Measurements from ENCODE around the gene PBX1. TPM values are rescaled to one million over a fixed set of nuclear protein-coding genes. Genes with fewer than 3 reads are reported as not detected.
A peak's percentile ranks its signal among the peaks of the same experiment; 100 is the strongest.

The PBX1 gene
- total and polyA plus RNA-seq, 12 donors, result 13.3 to 91.8 (median 62.7) TPM

GRCh38 chr1:164569241-164569640 is 10.3 kb downstream of the PBX1 start:
- WGBS, 2 donors, result 76 to 79% methylated on average over 2 of the region's 2 CpGs
- TF ChIP-seq CTCF (IDR thresholded peaks at IDR 0.05), result no peak
- peaks cover 2 to 84% (median 33%) of the 10 kb centered on the region in 9 donors for H3K4me1 ChIP-seq

GRCh38 chr1:164569866-164570265 is 10.9 kb downstream of the PBX1 start:
- Histone ChIP-seq H3K4me3 (no peak overlapping the region), H3K9me3 (peaks cover 0 to 5% (median 0%) of the 10 kb centered on the region in 11 donors)
- no peak for ATAC-seq

More at GRCh38 chr1:164569241-164569640, 10.3 kb downstream of the PBX1 start:
- DNase-seq (no peak), ATAC-seq (no peak)
- intact Hi-C loops (cut with DNase I), result loop anchor here in 5 of 10 donors (5.0 to 10.0 kb wide), 4 partner anchors 43 to 216 kb away; no protein-coding TSS in a partner anchor
- Histone ChIP-seq H3K9me3 (peaks cover 0 to 5% (median 0%) of the 10 kb centered on the region in 11 donors), H3K36me3 (peaks cover 0 to 16% (median 0%) of the 10 kb centered on the region in 9 donors), H3K27ac (peak overlapping the region in 1 of 10 donors; percentile 32), H3K4me3 (no peak overlapping the region), H3K27me3 (no peaks in the 10 kb centered on the region)

GRCh38 chr1:164571333-164571732 is 12.3 kb downstream of the PBX1 start:
- Histone ChIP-seq H3K9me3 (peaks cover 0 to 5% (median 0%) of the 10 kb centered on the region in 11 donors), H3K36me3 (peaks cover 0 to 18% (median 0%) of the 10 kb centered on the region in 9 donors), H3K27ac (no peak overlapping the region), H3K4me3 (no peak overlapping the region), H3K4me1 (peaks cover 5 to 84% (median 37%) of the 10 kb centered on the region in 9 donors), H3K27me3 (no peaks in the 10 kb centered on the region)
- 95 to 97% methylated on average over 3 of the region's 3 CpGs for WGBS, 2 donors
- TF ChIP-seq CTCF (IDR thresholded peaks at IDR 0.05), result no peak
- DNase-seq (no peak), ATAC-seq (no peak)
- intact Hi-C loops (cut with DNase I), result no loop called here

More at GRCh38 chr1:164569866-164570265, 10.9 kb downstream of the PBX1 start:
- intact Hi-C loops (cut with DNase I), result loop anchor here in 5 of 10 donors (5.0 to 10.0 kb wide), 4 partner anchors 42 to 215 kb away; no protein-coding TSS in a partner anchor
- peaks cover 0 to 18% (median 0%) of the 10 kb centered on the region in 9 donors for H3K36me3 ChIP-seq
- H3K27me3 ChIP-seq, result no peaks in the 10 kb centered on the region
- peak overlapping the region in 2 of 10 donors; percentile 4 to 32 for H3K27ac ChIP-seq
- 88 to 91% methylated on average over 4 of the region's 4 CpGs for WGBS, 2 donors
- peaks cover 2 to 84% (median 33%) of the 10 kb centered on the region in 9 donors for H3K4me1 ChIP-seq
- no peak for DNase-seq
- TF ChIP-seq CTCF (IDR thresholded peaks at IDR 0.05), result no peak

- peaks cover 0 to 16% (median 0%) of the 10 kb centered on the region in 9 donors for H3K36me3 ChIP-seq
- H3K27ac ChIP-seq, result peak overlapping the region in 2 of 10 donors; percentile 19 to 74
- H3K4me1 ChIP-seq, result peaks cover 5 to 84% (median 46%) of the 10 kb centered on the region in 9 donors
- peaks cover 0 to 5% (median 0%) of the 10 kb centered on the region in 11 donors for H3K9me3 ChIP-seq
- WGBS, 2 donors, result 78% methylated on average over 5 of the region's 5 CpGs
- no peak for ATAC-seq
- H3K27me3 ChIP-seq, result no peaks in the 10 kb centered on the region
- peak overlapping the region in 2 of 10 donors; percentile 21 to 44 for H3K4me3 ChIP-seq
- intact Hi-C loops (cut with DNase I), result no loop called here
- DNase-seq, result no peak
- TF ChIP-seq CTCF (IDR thresholded peaks at IDR 0.05), result no peak
Measured at GRCh38 chr1:164575356-164575886, 16.4 kb downstream of the PBX1 start.

Measured in heart right ventricle (tissue), 16 donors.